HAP-1 (cell line): ENCODE data around the gene FARS2.

ENCODE experiments used
- DNase-seq, 2 experiments: peaks; one replicate each; pipeline ENCODE4 v3.0.0-alpha.2; 2016 to 2020; ENCODE audit warnings: low spot score in 2 of 2
- H3K27me3 ChIP-seq: fragments of 250-450 bp; sonication (Bioruptor Pico); 2 replicates; pipeline ENCODE4 v1.5.1; 2020; ENCODE audit warnings: low read depth, mild to moderate bottlenecking, moderate library complexity
- H3K36me3 ChIP-seq: fragments of 250-450 bp; sonication (Bioruptor Pico); replicated peaks from 2 replicates; pipeline ENCODE4 v1.5.1; 2020; ENCODE audit warnings: mild to moderate bottlenecking
- H3K4me1 ChIP-seq: fragments of 250-450 bp; sonication (Bioruptor Pico); 2 replicates; pipeline ENCODE4 v1.5.1; 2020; ENCODE audit warnings: mild to moderate bottlenecking
- H3K4me3 ChIP-seq: fragments of 250-450 bp; sonication (Bioruptor Pico); 2 replicates; pipeline ENCODE4 v1.5.1; 2020; ENCODE audit warnings: mild to moderate bottlenecking, moderate library complexity
- H3K9me3 ChIP-seq: fragments of 250-450 bp; sonication (Bioruptor Pico); 2 replicates; pipeline ENCODE4 v1.5.1; 2020; ENCODE audit warnings: mild to moderate bottlenecking, moderate library complexity
- in situ Hi-C: fragments of 300-500 bp; cut with MboI; formaldehyde crosslinking; loops from 3 replicates; pipeline ENCODE4 v1.14.3; 2020; ENCODE audit warnings: low sequenced_read_pairs, inconsistent platforms, mixed read lengths

Gene FARS2

GRCh38 chr6:5259428-5259827 lies 1.9 kb upstream of the FARS2 start:
- no peak for DNase-seq
- Histone ChIP-seq H3K4me1 (peaks cover 10% of the 10 kb centered on the region), H3K4me3 (peak overlapping the region; percentile 96), H3K27me3 (no peaks in the 10 kb centered on the region), H3K36me3 (peaks cover 23% of the 10 kb centered on the region), H3K9me3 (0 out of 2 replicates have a peak, but pooled peaks cover 2% of the 10 kb centered on the region)
- in situ Hi-C loops = no loop called here

GRCh38 chr6:5260111-5260620 lies 1.1 kb upstream of the FARS2 start:
- in situ Hi-C loops = no loop called here

GRCh38 chr6:5261545-5262109 lies 314 bp downstream of the FARS2 start:
- in situ Hi-C loops = no loop called here
- H3K4me1 ChIP-seq = peaks cover 10% of the 10 kb centered on the region
- no peak for DNase-seq
- H3K36me3 ChIP-seq = peaks cover 19% of the 10 kb centered on the region
- no peaks in the 10 kb centered on the region for H3K27me3 ChIP-seq
- H3K9me3 ChIP-seq = 0 out of 2 replicates have a peak, but pooled peaks cover 2% of the 10 kb centered on the region
- H3K4me3 ChIP-seq = peak overlapping the region; percentile 96

More at GRCh38 chr6:5260111-5260620, 1.1 kb upstream of the FARS2 start:
- Histone ChIP-seq H3K27me3 (no peaks in the 10 kb centered on the region), H3K36me3 (peaks cover 23% of the 10 kb centered on the region), H3K4me1 (peaks cover 10% of the 10 kb centered on the region), H3K9me3 (0 out of 2 replicates have a peak, but pooled peaks cover 2% of the 10 kb centered on the region), H3K4me3 (peak overlapping the region; percentile 96)
- DNase-seq = peak; percentile 34 to 59

GRCh38 chr6:5266423-5266822 lies 5.1 kb downstream of the FARS2 start:
- no peaks in the 10 kb centered on the region for H3K27me3 ChIP-seq
- in situ Hi-C loops = no loop called here
- DNase-seq = no peak
- no peak overlapping the region for H3K4me3 ChIP-seq
- 0 out of 2 replicates have a peak, but pooled peaks cover 1% of the 10 kb centered on the region for H3K36me3 ChIP-seq
- H3K4me1 ChIP-seq = peaks cover 6% of the 10 kb centered on the region
- no peaks in the 10 kb centered on the region for H3K9me3 ChIP-seq

- Histone ChIP-seq H3K27me3 (no peaks in the 10 kb centered on the region), H3K4me3 (no peak overlapping the region), H3K9me3 (no peaks in the 10 kb centered on the region), H3K36me3 (no peaks in the 10 kb centered on the region), H3K4me1 (peaks cover 5% of the 10 kb centered on the region)
- no peak for DNase-seq
- in situ Hi-C loops = no loop called here
Measured at GRCh38 chr6:5270093-5270680, 8.9 kb downstream of the FARS2 start.

- Histone ChIP-seq H3K4me3 (no peak overlapping the region), H3K36me3 (no peaks in the 10 kb centered on the region), H3K9me3 (no peaks in the 10 kb centered on the region), H3K27me3 (no peaks in the 10 kb centered on the region), H3K4me1 (peaks cover 5% of the 10 kb centered on the region)
- in situ Hi-C loops = no loop called here
- no peak for DNase-seq
Measured at GRCh38 chr6:5271926-5272325, 10.6 kb downstream of the FARS2 start.

- Histone ChIP-seq H3K4me3 (no peak overlapping the region), H3K27me3 (no peaks in the 10 kb centered on the region), H3K4me1 (peaks cover 5% of the 10 kb centered on the region), H3K36me3 (no peaks in the 10 kb centered on the region), H3K9me3 (no peaks in the 10 kb centered on the region)
- in situ Hi-C loops = no loop called here
- no peak for DNase-seq
Measured at GRCh38 chr6:5274231-5274630, 12.9 kb downstream of the FARS2 start.

GRCh38 chr6:5275497-5275896 lies 14.2 kb downstream of the FARS2 start:
- no peak for DNase-seq
- H3K4me3 ChIP-seq = no peak overlapping the region
- in situ Hi-C loops = no loop called here
- no peaks in the 10 kb centered on the region for H3K27me3 ChIP-seq
- H3K36me3 ChIP-seq = no peaks in the 10 kb centered on the region
- H3K4me1 ChIP-seq = peaks cover 5% of the 10 kb centered on the region
- H3K9me3 ChIP-seq = no peaks in the 10 kb centered on the region

- no peak for DNase-seq
- H3K4me3 ChIP-seq = no peak overlapping the region
- in situ Hi-C loops = no loop called here
- peaks cover 5% of the 10 kb centered on the region for H3K4me1 ChIP-seq
- H3K36me3 ChIP-seq = no peaks in the 10 kb centered on the region
- H3K27me3 ChIP-seq = no peaks in the 10 kb centered on the region
- H3K9me3 ChIP-seq = no peaks in the 10 kb centered on the region
Measured at GRCh38 chr6:5276581-5276980, 15.3 kb downstream of the FARS2 start.

GRCh38 chr6:5277589-5277988 lies 16.3 kb downstream of the FARS2 start:
- Histone ChIP-seq H3K4me1 (peaks cover 3% of the 10 kb centered on the region), H3K36me3 (no peaks in the 10 kb centered on the region), H3K9me3 (no peaks in the 10 kb centered on the region), H3K27me3 (no peaks in the 10 kb centered on the region), H3K4me3 (no peak overlapping the region)
- in situ Hi-C loops = no loop called here
- no peak for DNase-seq

GRCh38 chr6:5278047-5278446 lies 16.7 kb downstream of the FARS2 start:
- Histone ChIP-seq H3K4me1 (no peaks in the 10 kb centered on the region; the same call in 1 of the 2 replicates), H3K27me3 (no peaks in the 10 kb centered on the region), H3K4me3 (no peak overlapping the region), H3K36me3 (no peaks in the 10 kb centered on the region), H3K9me3 (no peaks in the 10 kb centered on the region)
- in situ Hi-C loops = no loop called here
- no peak for DNase-seq

GRCh38 chr6:5278565-5279120 lies 17.3 kb downstream of the FARS2 start:
- H3K9me3 ChIP-seq = no peaks in the 10 kb centered on the region
- H3K27me3 ChIP-seq = no peaks in the 10 kb centered on the region
- no peak for DNase-seq
- no peaks in the 10 kb centered on the region; the same call in 1 of the 2 replicates for H3K4me1 ChIP-seq
- H3K4me3 ChIP-seq = no peak overlapping the region
- no peaks in the 10 kb centered on the region for H3K36me3 ChIP-seq
- in situ Hi-C loops = no loop called here

GRCh38 chr6:5279891-5280338 lies 18.6 kb downstream of the FARS2 start:
- in situ Hi-C loops = no loop called here

GRCh38 chr6:5280920-5281319 lies 19.6 kb downstream of the FARS2 start:
- Histone ChIP-seq H3K27me3 (no peaks in the 10 kb centered on the region), H3K36me3 (no peaks in the 10 kb centered on the region), H3K4me1 (no peaks in the 10 kb centered on the region; the same call in 1 of the 2 replicates), H3K4me3 (no peak overlapping the region), H3K9me3 (no peaks in the 10 kb centered on the region)
- DNase-seq = no peak
- in situ Hi-C loops = no loop called here

More at GRCh38 chr6:5279891-5280338, 18.6 kb downstream of the FARS2 start:
- H3K27me3 ChIP-seq = no peaks in the 10 kb centered on the region
- H3K4me3 ChIP-seq = no peak overlapping the region
- H3K4me1 ChIP-seq = no peaks in the 10 kb centered on the region; the same call in 1 of the 2 replicates
- H3K9me3 ChIP-seq = no peaks in the 10 kb centered on the region
- H3K36me3 ChIP-seq = no peaks in the 10 kb centered on the region
- no peak for DNase-seq
